ENCODE results near the gene PTPRM.

PTPRM gene

DNA sequence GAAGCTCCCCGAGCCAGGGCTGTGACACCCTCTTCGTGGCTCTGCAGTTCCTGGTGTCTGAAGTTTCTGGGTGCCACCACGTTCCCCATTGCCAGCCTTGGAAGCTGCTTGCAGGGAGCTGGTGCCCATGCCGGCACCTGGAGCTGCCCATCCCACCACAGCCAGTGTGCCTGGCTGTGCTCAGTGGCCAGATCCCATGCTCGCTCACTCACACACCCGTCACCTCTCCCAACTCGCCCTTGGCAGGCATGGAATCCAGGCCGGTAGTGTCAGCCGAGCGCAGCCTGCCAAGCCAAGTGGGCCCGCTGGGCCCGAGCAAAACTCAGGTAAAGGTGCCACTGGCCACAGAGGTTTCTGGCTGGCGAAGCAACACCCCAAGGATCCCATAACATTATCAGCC is 370.2 kb downstream of the PTPRM start:
- DNase-seq (ENCODE audit: low read depth) = no peak
- TF ChIP-seq, protein P1, sequence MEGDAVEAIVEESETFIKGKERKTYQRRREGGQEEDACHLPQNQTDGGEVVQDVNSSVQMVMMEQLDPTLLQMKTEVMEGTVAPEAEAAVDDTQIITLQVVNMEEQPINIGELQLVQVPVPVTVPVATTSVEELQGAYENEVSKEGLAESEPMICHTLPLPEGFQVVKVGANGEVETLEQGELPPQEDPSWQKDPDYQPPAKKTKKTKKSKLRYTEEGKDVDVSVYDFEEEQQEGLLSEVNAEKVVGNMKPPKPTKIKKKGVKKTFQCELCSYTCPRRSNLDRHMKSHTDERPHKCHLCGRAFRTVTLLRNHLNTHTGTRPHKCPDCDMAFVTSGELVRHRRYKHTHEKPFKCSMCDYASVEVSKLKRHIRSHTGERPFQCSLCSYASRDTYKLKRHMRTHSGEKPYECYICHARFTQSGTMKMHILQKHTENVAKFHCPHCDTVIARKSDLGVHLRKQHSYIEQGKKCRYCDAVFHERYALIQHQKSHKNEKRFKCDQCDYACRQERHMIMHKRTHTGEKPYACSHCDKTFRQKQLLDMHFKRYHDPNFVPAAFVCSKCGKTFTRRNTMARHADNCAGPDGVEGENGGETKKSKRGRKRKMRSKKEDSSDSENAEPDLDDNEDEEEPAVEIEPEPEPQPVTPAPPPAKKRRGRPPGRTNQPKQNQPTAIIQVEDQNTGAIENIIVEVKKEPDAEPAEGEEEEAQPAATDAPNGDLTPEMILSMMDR (conservative IDR thresholded peaks at IDR 0.05; ENCODE audit: low read depth, low read length) = no peak
- no peak overlapping the region for H3K4me3 ChIP-seq (ENCODE audit: low read depth, low read length)

DNA sequence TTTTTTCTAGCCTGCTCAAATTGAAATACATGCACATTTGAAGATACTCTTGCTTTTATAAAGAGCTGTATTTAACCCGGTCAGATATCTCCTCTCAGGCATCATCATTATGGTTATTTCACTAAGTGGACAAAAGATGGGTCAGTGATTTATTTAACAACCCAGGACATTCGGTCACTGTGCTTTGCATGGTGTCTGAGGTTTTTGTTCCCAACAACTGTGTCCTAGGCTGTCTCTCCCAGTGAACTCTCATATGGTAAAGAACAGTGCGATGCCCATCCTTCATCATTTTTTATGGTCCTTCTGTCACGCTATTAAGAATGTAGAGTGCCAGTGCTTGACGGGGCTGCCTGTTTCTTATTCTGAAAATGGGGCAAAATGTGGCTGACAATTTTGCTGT is 372.4 kb downstream of the PTPRM start:
- TF ChIP-seq, protein P1 (conservative IDR thresholded peaks at IDR 0.05; ENCODE audit: low read depth, low read length) = no peak
- no peak overlapping the region for H3K4me3 ChIP-seq (ENCODE audit: low read depth, low read length)
- no peak for DNase-seq (ENCODE audit: low read depth)

DNA sequence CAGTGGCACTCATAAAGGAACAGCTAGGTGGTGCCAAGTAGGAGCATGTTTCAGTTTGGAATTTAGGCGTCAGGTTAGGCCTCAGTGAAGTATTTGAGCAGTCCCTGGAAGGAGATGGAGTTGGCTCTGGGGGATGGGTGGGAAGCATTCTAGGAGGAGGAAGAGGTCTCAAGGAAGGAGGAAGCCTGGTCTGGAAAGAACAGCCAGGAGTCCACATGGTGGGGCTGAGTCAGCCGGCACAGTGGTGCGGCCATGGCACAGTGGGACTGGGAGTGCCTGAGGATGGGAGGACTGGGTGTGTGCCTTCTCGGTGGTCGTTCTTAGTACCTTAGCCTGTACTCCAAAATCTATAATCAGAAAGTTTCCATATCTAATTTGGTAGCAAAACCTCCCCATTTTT is 373.3 kb downstream of the PTPRM start:
- TF ChIP-seq, protein P1 (conservative IDR thresholded peaks at IDR 0.05; ENCODE audit: low read depth, low read length) = no peak
- H3K4me3 ChIP-seq (ENCODE audit: low read depth, low read length) = no peak overlapping the region
- DNase-seq (ENCODE audit: low read depth) = no peak

DNA sequence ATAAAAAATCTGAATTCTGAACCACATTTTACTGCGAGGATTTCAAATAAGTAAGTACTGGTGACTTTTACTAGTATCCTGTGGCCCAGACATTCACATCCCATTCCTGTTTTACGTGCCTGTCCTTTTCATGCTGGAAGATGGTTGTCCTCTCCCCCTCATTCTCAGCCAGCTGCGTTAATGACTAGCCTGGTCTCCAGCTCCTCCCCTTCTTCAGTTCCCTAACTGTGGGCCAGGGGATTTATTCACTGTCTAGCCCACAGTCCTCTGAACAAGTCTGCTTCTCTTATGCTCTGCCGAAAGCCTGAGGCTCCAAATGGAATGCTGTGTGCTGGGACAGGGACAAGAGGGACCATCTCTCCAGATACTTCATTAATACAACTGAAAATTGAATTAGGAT is 373.9 kb downstream of the PTPRM start:
- DNase-seq (ENCODE audit: low read depth) = no peak
- no peak overlapping the region for H3K4me3 ChIP-seq (ENCODE audit: low read depth, low read length)
- TF ChIP-seq, protein P1 (conservative IDR thresholded peaks at IDR 0.05; ENCODE audit: low read depth, low read length) = no peak

DNA sequence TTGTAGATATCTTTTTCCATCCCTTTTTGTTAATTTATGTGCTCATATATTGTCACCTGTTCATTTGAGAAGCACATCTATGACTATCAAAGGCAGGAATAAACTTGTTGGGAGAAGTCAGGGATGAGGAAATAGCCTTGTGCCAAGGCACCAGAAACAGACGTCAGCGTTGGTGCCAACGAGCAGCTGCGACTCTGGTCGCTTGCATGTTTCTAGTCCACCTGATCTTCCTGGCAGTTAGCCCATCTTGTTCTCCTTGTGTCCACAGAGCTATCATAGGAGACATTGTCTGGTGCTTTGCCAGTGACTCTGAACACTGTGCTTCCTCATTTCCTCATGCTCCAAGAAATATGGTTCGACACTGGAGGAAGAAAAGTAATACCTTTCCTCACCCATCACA is 374.4 kb downstream of the PTPRM start:
- no peak for DNase-seq (ENCODE audit: low read depth)
- TF ChIP-seq, protein P1 (conservative IDR thresholded peaks at IDR 0.05; ENCODE audit: low read depth, low read length) = no peak
- no peak overlapping the region for H3K4me3 ChIP-seq (ENCODE audit: low read depth, low read length)

DNA sequence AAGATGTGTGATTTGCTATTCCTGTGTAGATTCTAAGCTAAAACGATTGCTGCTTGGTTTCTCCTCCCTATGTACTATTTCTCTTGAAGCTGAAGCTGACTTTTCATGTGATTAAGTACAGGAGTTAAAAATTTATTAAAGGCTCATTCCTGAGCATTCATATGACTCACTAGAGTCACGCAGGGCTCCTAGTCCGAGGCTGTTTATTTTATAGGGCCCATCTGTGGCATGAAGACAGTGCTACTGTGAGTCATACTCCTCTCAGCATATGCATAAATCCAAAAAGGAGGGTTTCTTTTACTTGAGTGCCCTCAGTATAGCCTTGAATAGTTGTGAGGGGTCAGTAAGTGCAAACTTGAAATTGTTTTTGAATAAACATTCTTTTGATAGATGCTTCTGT is 378.8 kb downstream of the PTPRM start:
- DNase-seq (ENCODE audit: low read depth) = peak; percentile 96
- H3K4me3 ChIP-seq (ENCODE audit: low read depth, low read length) = no peak overlapping the region
- TF ChIP-seq, protein P1 (conservative IDR thresholded peaks at IDR 0.05; ENCODE audit: low read depth, low read length) = no peak

DNA sequence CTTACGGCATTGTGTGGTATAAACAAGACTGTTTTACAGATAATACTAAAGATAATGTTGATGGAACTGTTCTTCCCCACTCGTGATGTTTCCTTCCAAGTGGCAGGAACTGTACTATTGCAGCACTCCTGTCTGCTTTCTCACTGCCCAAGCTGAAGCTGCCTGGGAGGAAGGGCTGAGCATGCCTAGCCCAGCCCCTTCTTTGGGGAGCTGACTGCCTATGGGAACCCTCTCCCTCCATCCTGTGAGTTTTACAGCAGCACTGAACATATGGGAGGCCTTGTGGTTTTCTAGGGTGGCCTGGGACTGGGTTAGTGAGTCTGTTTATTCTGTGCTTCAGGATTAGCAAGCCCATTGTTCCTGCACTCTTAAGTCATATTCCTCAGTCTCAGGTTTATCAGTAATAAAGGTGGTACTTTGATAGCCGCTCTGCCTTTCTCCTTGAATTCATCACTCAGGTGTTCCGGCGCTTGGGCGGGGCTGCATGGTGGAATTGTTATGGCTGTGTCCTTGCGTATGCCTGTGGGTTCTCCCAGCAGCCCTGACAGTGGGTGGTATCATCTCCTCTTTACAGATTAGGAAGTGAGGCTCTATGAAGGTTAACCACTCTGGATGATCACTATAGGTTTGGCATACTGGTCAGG is 379.7 kb downstream of the PTPRM start:
- TF ChIP-seq, protein P1 (conservative IDR thresholded peaks at IDR 0.05; ENCODE audit: low read depth, low read length) = no peak
- peak; percentile 95 for DNase-seq (ENCODE audit: low read depth)
- peak overlapping the region; percentile 48 for H3K4me3 ChIP-seq (ENCODE audit: low read depth, low read length)

Measured in choroid plexus epithelial cell (primary cell).